Neural cell (in vitro differentiated cells): Measurements from ENCODE around the gene CUX1.

Experiments
- EP300 ChIP-seq: fragments of 450-650 bp; conservative IDR thresholded peaks from 2 replicates; pipeline ENCODE4 v1.6.1; 2014; ENCODE audit warnings: antibody characterized with exemption, mild to moderate bottlenecking, moderate library complexity; ENCODE audit not compliant: poor library complexity, severe bottlenecking
- POLR2AphosphoS5 ChIP-seq: IDR thresholded peaks from 2 replicates; pipeline ENCODE4 v1.6.1; 2012
- REST ChIP-seq: IDR thresholded peaks from 2 replicates; pipeline ENCODE4 v1.6.1; 2012; ENCODE audit warnings: borderline replicate concordance
- TAF1 ChIP-seq: IDR thresholded peaks from 2 replicates; pipeline ENCODE4 v1.6.1; 2012; ENCODE audit warnings: low read depth
- TF ChIP-seq, protein P1 (sequence below): fragments of 450-650 bp; IDR thresholded peaks from 2 replicates; pipeline ENCODE4 v1.5.1; 2014; ENCODE audit warnings: antibody characterized with exemption, mild to moderate bottlenecking, moderate library complexity; ENCODE audit not compliant: poor library complexity, severe bottlenecking

DNA sequence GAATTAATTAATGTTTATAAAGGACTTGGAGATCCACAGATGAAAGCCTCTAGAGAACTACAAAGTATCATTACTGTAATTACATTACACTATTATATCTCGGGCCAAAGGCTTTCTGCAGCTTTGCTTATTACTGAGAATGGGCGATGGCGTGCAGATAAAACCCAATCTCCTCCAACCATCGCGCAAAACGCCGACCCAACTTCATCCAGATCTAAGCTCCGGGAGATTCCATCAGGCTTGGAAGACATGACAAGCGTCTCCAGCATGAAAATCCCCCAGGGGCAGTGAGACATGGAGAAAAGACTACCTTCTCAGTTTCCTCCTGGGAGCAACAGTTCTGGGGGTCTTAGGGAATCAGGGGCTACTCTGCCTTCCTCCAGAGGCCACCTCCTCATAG, 42.2 kb upstream of the CUX1 start:
- TF ChIP-seq REST (no peak), TAF1 (no peak), POLR2AphosphoS5 (no peak), EP300 (no peak)
- TF ChIP-seq, protein P1, sequence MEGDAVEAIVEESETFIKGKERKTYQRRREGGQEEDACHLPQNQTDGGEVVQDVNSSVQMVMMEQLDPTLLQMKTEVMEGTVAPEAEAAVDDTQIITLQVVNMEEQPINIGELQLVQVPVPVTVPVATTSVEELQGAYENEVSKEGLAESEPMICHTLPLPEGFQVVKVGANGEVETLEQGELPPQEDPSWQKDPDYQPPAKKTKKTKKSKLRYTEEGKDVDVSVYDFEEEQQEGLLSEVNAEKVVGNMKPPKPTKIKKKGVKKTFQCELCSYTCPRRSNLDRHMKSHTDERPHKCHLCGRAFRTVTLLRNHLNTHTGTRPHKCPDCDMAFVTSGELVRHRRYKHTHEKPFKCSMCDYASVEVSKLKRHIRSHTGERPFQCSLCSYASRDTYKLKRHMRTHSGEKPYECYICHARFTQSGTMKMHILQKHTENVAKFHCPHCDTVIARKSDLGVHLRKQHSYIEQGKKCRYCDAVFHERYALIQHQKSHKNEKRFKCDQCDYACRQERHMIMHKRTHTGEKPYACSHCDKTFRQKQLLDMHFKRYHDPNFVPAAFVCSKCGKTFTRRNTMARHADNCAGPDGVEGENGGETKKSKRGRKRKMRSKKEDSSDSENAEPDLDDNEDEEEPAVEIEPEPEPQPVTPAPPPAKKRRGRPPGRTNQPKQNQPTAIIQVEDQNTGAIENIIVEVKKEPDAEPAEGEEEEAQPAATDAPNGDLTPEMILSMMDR: no peak
